Measurements from ENCODE around the gene DENND11. TPM values are rescaled to one million over a fixed set of nuclear protein-coding genes. Genes with fewer than 3 reads are reported as not detected.

Gene DENND11
- total and polyA plus RNA-seq, 10 of the 15 experiments (the other 5 are each of a cell fraction or from before 2014, with no cell fraction given) = 2.7 to 47.0 (median 26.6) TPM

GRCh38 chr7:141697211-141697871 is 4.6 kb downstream of the DENND11 start:
- ChIA-PET SMC1A (ENCODE audit: uncharacterized antibody, unreplicated experiment) (interaction anchor here (1.1 to 2.0 kb wide), 3 partner anchors 8 to 42 kb away, joined by 3 to 5 read pairs (median 4); no protein-coding TSS in a partner anchor), CTCF (interaction anchor here (1.9 to 4.2 kb wide), 3 partner anchors 43 to 48 kb away, joined by 7 to 32 read pairs (median 11); no protein-coding TSS in a partner anchor), RAD21 (ENCODE audit: unreplicated experiment) (no interaction called here), POLR2A (no interaction called here)
- H3K36me3 ChIP-seq (ENCODE audit: control insufficient read depth in 2 of 2, insufficient read depth in 2 of 2, low read length in 1 of 2) = no peaks in the 10 kb centered on the region
- H3K4me3 ChIP-seq = no peak overlapping the region
- FAIRE-seq (no peak), ATAC-seq (no peak), DNase-seq (ENCODE audit: low read depth, low spot score) (no peak)
- intact Hi-C loops (cut with micrococcal nuclease; ENCODE audit: unreplicated experiment) = no loop called here
- H3K4me2 ChIP-seq (ENCODE audit: control insufficient read depth, insufficient read depth) = no peak overlapping the region
- no peak overlapping the region for H3K9ac ChIP-seq (ENCODE audit: control insufficient read depth, insufficient read depth, low read length)
- no peaks in the 10 kb centered on the region for H3K27me3 ChIP-seq (replicated peaks in 1 of 2; ENCODE audit: control insufficient read depth in 2 of 2, insufficient read depth in 2 of 2, low read length in 1 of 2)
- H3K4me1 ChIP-seq (ENCODE audit: control insufficient read depth, insufficient read depth, low read length) = peaks cover 1% of the 10 kb centered on the region; the same call in 1 of the 2 replicates
- in situ Hi-C loops (cut with MboI) = no loop called here
- no TSS peak for BruUV-seq (replicated peaks)
- no peaks in the 10 kb centered on the region for H3K9me3 ChIP-seq (replicated peaks; ENCODE audit: control insufficient read depth, insufficient read depth, low read length)
- H3K79me2 ChIP-seq (ENCODE audit: control insufficient read depth, insufficient read depth, low read length) = peaks cover 33% of the 10 kb centered on the region
- TF ChIP-seq STAT3 (IDR thresholded peaks at IDR 0.05; ENCODE audit: low read depth, low read length) (no peak), DPF2 (IDR thresholded peaks at IDR 0.05) (no peak), MLLT1 (IDR thresholded peaks at IDR 0.05) (no peak), SP1 (IDR thresholded peaks at IDR 0.05; ENCODE audit: low read depth, low read length) (no peak), CBFB (IDR thresholded peaks at IDR 0.05; ENCODE audit: low read depth) (no peak), SIN3A (IDR thresholded peaks at IDR 0.05; ENCODE audit: low read depth, low read length) (no peak)
- no peak overlapping the region for H3K27ac ChIP-seq (ENCODE audit: control insufficient read depth, insufficient read depth)
- no peak overlapping the region for H2AFZ ChIP-seq (ENCODE audit: control insufficient read depth, low read depth, low read length)
- WGBS (ENCODE audit: insufficient coverage, insufficient replicate concordance, low lambda C conversion rate, missing lambda C conversion rate) = 86% methylated on average over 10 of the region's 10 CpGs
- no peaks in the 10 kb centered on the region for H4K20me1 ChIP-seq (ENCODE audit: control insufficient read depth, insufficient read depth)
